SU-DHL-6 (cell line): ENCODE results near the gene ZCCHC13.
A peak's percentile ranks its signal among the peaks of the same experiment; 100 is the strongest.

Experiments used
- H2AFZ ChIP-seq: fragments of 200-600 bp; sonication (generic); 2 replicates; pipeline ENCODE4 v1.6.1; 2014; ENCODE audit warnings: low read depth, mild to moderate bottlenecking, moderate library complexity, mixed read lengths, antibody characterized with exemption, low read length; ENCODE audit not compliant: severe bottlenecking
- H3F3A ChIP-seq: fragments of 200-600 bp; shearing (Covaris generic); 2 replicates; pipeline ENCODE4 v1.6.0; 2016; ENCODE audit warnings: antibody characterized with exemption, mild to moderate bottlenecking; ENCODE audit not compliant: insufficient read depth
- H3K27ac ChIP-seq: fragments of 200-600 bp; sonication (generic); 2 replicates; pipeline ENCODE4 v1.5.1; 2016; ENCODE audit warnings: low read depth, mild to moderate bottlenecking, low read length, moderate library complexity, mixed read lengths
- H3K27me3 ChIP-seq: fragments of 200-600 bp; sonication (generic), shearing (Covaris generic); 2 replicates; pipeline ENCODE4 v1.6.0; 2014; ENCODE audit warnings: mild to moderate bottlenecking, low read length
- H3K36me3 ChIP-seq: fragments of 200-600 bp; sonication (generic); 2 replicates; pipeline ENCODE4 v1.6.1; 2014; ENCODE audit warnings: mild to moderate bottlenecking, low read length, mixed read lengths
- H3K4me2 ChIP-seq: fragments of 300-600, 200-600 bp; shearing (Covaris generic), sonication (generic); 2 replicates; pipeline ENCODE4 v1.6.0; 2014; ENCODE audit warnings: low read length, low read depth, mild to moderate bottlenecking; ENCODE audit not compliant: poor library complexity, severe bottlenecking
- H3K4me3 ChIP-seq: fragments of 200-600 bp; sonication (generic); 2 replicates; pipeline ENCODE4 v1.5.1; 2014; ENCODE audit warnings: antibody characterized with exemption, low read length, mild to moderate bottlenecking, mixed read lengths; ENCODE audit not compliant: insufficient read depth, poor library complexity, severe bottlenecking
- H3K79me2 ChIP-seq: fragments of 200-600 bp; sonication (generic); 2 replicates; pipeline ENCODE4 v1.6.1; 2014; ENCODE audit warnings: mild to moderate bottlenecking, low read length, moderate library complexity; ENCODE audit not compliant: insufficient read depth
- H3K9ac ChIP-seq: fragments of 200-600 bp; sonication (generic); 2 replicates; pipeline ENCODE4 v1.7.0; 2014; ENCODE audit warnings: mild to moderate bottlenecking, low read length
- H3K9me2 ChIP-seq: fragments of 200-600 bp; sonication (generic); replicated peaks from 2 replicates; pipeline ENCODE4 v1.6.1; 2014; ENCODE audit warnings: low read length; ENCODE audit not compliant: insufficient read depth
- H3K9me3 ChIP-seq: fragments of 200-600 bp; sonication (generic); 2 replicates; pipeline ENCODE4 v1.6.1; 2014; ENCODE audit warnings: low read length, mixed read lengths; ENCODE audit not compliant: insufficient read depth
- H4K20me1 ChIP-seq: fragments of 200-600 bp; sonication (generic); 2 replicates; pipeline ENCODE4 v1.6.1; 2014; ENCODE audit warnings: low read depth, mild to moderate bottlenecking, antibody characterized with exemption, low read length, moderate library complexity, mixed read lengths
- CTCF ChIP-seq: fragments of 200-600 bp; sonication (generic); IDR thresholded peaks from one replicate; pipeline ENCODE4 v1.5.1; 2017; ENCODE audit warnings: antibody characterized with exemption, mild to moderate bottlenecking, low read length, moderate library complexity; ENCODE audit not compliant: insufficient read depth, poor library complexity, severe bottlenecking
- EZH2phosphoT487 ChIP-seq: fragments of 200-600 bp; sonication (generic), shearing (Covaris generic); conservative IDR thresholded peaks from 2 replicates; pipeline ENCODE4 v1.6.1; 2018; ENCODE audit warnings: mild to moderate bottlenecking, antibody characterized with exemption, low read length, moderate library complexity, mixed read lengths

ZCCHC13 gene

GRCh38 chrX:74286950-74287740 is 16.8 kb upstream of the ZCCHC13 start:
- Histone ChIP-seq H3K27ac (no peak overlapping the region), H4K20me1 (no peaks in the 10 kb centered on the region), H3K4me2 (no peak overlapping the region), H3K79me2 (peaks cover 84% of the 10 kb centered on the region), H3K9ac (no peak overlapping the region), H2AFZ (no peak overlapping the region), H3F3A (no peaks in the 10 kb centered on the region), H3K9me3 (no peaks in the 10 kb centered on the region), H3K9me2 (no peaks in the 10 kb centered on the region), H3K36me3 (no peaks in the 10 kb centered on the region), H3K4me3 (no peak overlapping the region), H3K27me3 (no peaks in the 10 kb centered on the region)
- TF ChIP-seq CTCF (no peak), EZH2phosphoT487 (no peak)

GRCh38 chrX:74291577-74291963 is 12.4 kb upstream of the ZCCHC13 start:
- Histone ChIP-seq H3K9ac (peak overlapping the region; percentile 83), H3K27ac (peak overlapping the region; percentile 88), H3F3A (no peaks in the 10 kb centered on the region), H3K36me3 (no peaks in the 10 kb centered on the region), H3K4me3 (peak overlapping the region; percentile 84), H4K20me1 (no peaks in the 10 kb centered on the region), H3K9me2 (no peaks in the 10 kb centered on the region), H2AFZ (peak overlapping the region; percentile 85), H3K79me2 (peaks cover 56% of the 10 kb centered on the region), H3K4me2 (peak overlapping the region; percentile 79), H3K27me3 (no peaks in the 10 kb centered on the region), H3K9me3 (no peaks in the 10 kb centered on the region)
- TF ChIP-seq CTCF = no peak

- Histone ChIP-seq H3K4me2 (peak overlapping the region; percentile 79), H4K20me1 (no peaks in the 10 kb centered on the region), H3K4me3 (peak overlapping the region; percentile 84), H3K79me2 (peaks cover 51% of the 10 kb centered on the region), H3K9ac (peak overlapping the region; percentile 83), H3K36me3 (no peaks in the 10 kb centered on the region), H3F3A (no peaks in the 10 kb centered on the region), H3K9me3 (no peaks in the 10 kb centered on the region), H3K27ac (peak overlapping the region; percentile 88), H3K9me2 (no peaks in the 10 kb centered on the region), H3K27me3 (no peaks in the 10 kb centered on the region), H2AFZ (peak overlapping the region; percentile 85)
- TF ChIP-seq CTCF (no peak), EZH2phosphoT487 (no peak)
These were observed 11.8 kb upstream of the ZCCHC13 start for GRCh38 chrX:74291964-74292807.
